Hepatocyte (in vitro differentiated cells): ENCODE data around the gene ATP8A2.

Experiments
- EZH2 ChIP-seq: fragments of 200-600 bp; sonication (generic); IDR thresholded peaks from 2 replicates; pipeline ENCODE4 v1.6.1; 2016; ENCODE audit warnings: antibody characterized with exemption, mild to moderate bottlenecking, borderline replicate concordance
- TF ChIP-seq, protein P1 (sequence below): fragments of 200-600 bp; sonication (generic); IDR thresholded peaks from 2 replicates; pipeline ENCODE4 v1.5.1; 2016; ENCODE audit warnings: antibody characterized with exemption, mild to moderate bottlenecking; ENCODE audit not compliant: poor library complexity

DNA sequence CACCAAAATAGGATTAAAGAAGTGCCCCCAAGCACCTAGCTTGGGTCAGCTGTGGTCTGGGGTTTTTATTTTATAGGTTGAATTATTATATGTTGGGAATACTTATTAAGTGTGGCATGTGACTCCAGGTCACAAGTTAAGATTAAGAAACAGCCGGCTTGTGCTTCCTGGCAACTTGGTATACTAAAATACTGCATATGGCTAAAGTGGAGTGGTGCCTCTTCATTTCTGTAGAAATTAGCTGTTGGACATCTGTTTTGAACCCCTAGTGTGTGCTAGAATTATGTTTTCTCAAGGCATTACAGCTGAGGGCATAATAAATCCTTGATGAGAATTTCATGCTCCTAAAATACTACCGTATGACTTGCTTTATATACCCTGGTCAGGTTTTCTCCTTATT is 393.5 kb downstream of the ATP8A2 start:
- TF ChIP-seq, protein P1, sequence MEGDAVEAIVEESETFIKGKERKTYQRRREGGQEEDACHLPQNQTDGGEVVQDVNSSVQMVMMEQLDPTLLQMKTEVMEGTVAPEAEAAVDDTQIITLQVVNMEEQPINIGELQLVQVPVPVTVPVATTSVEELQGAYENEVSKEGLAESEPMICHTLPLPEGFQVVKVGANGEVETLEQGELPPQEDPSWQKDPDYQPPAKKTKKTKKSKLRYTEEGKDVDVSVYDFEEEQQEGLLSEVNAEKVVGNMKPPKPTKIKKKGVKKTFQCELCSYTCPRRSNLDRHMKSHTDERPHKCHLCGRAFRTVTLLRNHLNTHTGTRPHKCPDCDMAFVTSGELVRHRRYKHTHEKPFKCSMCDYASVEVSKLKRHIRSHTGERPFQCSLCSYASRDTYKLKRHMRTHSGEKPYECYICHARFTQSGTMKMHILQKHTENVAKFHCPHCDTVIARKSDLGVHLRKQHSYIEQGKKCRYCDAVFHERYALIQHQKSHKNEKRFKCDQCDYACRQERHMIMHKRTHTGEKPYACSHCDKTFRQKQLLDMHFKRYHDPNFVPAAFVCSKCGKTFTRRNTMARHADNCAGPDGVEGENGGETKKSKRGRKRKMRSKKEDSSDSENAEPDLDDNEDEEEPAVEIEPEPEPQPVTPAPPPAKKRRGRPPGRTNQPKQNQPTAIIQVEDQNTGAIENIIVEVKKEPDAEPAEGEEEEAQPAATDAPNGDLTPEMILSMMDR = no peak
- TF ChIP-seq EZH2 = no peak
